Measurements from ENCODE around the gene SMARCD1.

SMARCD1 gene

DNA sequence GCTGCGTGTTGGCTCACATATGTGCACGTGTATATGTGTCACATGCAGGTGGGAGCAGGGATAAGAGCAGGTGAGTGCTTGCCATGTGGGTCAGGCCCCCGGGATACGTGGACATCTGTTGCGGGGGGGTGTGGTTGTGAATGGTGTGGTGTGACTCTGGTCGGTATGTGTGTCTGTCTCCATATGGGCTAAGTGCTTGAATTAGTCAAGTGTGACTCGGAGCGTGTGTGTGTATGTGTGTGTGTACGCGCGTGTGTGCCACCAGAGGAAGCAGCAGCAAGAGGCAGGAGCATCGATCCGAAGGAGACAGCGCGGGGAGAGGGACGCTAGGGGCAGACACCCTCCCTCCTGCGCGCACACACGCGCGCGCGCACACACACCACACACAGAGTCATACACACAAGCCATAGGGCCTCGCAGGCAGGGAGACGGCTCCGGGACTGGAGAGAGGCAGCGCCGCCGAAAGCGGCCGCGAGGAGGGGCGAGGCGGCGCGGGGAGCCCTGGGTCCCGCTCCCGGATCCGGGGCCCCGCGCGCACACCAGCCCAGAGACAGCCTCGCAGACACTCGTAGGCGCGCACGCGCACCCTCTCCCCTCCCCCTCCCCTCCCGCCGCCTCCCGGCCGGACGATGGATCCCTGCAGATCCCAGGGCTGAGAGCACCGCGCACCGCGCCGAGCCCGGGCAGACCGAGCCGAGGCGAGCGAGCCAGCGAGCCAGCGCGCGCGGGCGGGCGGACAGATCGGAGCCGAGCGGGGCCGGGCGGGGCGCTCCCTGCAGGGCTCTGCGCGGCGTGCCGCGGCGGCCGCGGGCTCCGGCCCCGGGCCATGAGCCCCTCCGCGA is 27.9 kb upstream of the SMARCD1 start, which contains the start of gene ASIC1:
ASIC1 (plus strand) TSS at position 597 of the 842 bp plus-strand sequence. CDS start 1,171 bp downstream, outside the sequence.
- DNase-seq, result peak; percentile 38

GRCh38 chr12:50057896-50058670 is 27.1 kb upstream of the SMARCD1 start:
- no peak for DNase-seq

DNA sequence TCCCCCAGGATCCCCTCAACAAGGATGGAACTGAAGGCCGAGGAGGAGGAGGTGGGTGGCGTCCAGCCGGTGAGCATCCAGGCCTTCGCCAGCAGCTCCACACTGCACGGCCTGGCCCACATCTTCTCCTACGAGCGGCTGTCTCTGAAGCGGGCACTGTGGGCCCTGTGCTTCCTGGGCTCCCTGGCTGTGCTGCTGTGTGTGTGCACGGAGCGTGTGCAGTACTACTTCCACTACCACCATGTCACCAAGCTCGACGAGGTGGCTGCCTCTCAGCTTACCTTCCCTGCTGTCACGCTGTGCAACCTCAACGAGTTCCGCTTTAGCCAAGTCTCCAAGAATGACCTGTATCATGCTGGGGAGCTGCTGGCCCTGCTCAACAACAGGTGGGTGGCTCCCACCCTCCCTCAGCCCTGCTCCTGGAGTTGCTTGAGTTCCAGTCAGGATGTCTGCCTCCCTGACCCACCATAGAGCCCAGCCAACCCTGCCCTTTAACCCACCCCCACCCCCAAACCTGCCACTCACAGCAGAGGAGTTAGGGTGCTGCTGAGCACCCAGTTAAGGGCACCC is 26.3 kb upstream of the SMARCD1 start:
- DNase-seq, result no peak

- DNase-seq, result peak; percentile 9
Measured at GRCh38 chr12:50059440-50060119, 25.6 kb upstream of the SMARCD1 start.

DNA sequence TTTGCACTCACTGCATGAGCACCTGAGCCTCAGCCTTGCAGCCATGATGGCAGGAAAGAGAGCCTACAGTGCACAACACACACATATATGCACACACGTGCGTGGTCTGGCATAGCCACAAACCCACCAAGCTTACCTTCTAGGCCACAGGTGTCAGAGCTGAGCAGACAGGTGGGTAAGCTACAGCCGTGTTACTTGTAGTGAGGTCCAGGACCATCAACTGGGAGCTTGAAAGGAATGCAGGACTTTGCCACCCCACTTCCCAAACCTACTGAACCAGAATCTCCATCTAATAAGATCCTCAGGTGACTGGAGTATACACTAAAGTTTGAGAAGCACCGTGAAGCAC is 25.0 kb upstream of the SMARCD1 start:
- no peak for DNase-seq

- no peak for DNase-seq
Measured at GRCh38 chr12:50061171-50061570, 24.0 kb upstream of the SMARCD1 start.

DNA sequence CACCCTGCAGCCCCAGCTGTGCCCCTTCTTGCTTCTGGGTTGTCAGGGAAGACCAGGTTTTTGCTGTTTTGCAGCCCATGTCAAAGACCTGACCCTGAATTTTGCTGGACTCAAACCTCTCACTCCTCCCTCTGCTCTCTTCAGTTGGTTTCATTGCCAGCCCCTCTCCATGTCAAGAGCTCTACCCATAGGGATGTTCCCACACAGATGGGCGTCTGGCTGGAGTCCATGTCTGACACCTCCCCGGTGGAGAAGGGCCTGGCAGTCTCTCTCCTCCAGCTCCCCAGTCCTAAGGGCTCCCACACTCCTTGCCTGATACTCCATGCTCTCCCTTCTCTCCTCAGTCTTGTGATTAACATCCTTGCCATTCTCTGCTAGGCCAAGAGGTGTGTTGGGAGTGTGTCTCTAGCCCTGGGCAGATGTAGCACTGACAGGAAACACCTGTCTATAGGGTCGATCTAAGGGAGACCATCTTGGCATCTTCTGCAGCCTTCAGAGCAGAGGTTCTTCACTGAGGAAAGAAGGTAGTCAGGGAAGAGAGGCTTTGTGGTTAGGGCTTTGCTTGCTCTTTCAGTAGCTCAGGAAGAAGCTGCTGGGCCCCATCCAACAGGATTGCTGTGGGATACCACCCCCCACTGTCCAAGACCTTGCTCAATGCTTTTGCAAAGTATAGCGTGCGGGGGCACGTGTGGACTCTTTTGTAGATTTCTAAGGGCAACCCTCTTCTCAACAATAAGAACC is 23.0 kb upstream of the SMARCD1 start:
- DNase-seq, result no peak

GRCh38 chr12:50062728-50063460 is 22.2 kb upstream of the SMARCD1 start:
- DNase-seq, result no peak

DNA sequence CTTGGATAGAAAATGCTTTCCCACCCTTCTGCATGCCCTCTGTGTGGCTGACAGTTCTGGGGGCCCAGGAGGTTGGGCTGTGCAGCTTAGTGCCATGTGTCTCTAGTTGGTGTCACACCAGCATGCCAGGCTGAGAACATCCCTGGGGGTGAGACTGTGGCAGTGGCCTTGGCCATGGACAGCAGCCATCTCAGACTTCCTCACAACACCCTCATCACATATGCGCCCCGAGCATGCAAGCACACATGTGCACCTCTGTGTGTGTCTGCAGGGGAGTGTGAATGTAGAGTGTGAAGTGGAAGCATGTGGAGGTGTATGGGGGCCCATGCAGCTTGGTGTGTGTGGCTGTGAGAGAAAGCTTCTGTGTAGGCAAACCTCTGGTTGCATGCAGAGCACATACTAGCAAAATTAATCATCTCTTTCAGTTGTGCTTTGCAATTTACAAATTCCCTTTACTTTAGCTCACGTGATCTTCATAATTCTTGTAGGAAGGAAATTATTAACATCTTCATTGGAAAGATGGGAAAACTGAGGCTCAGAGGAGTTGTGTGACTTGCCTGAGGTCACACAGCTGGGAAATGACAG is 19.3 kb upstream of the SMARCD1 start:
- DNase-seq, result no peak

DNA sequence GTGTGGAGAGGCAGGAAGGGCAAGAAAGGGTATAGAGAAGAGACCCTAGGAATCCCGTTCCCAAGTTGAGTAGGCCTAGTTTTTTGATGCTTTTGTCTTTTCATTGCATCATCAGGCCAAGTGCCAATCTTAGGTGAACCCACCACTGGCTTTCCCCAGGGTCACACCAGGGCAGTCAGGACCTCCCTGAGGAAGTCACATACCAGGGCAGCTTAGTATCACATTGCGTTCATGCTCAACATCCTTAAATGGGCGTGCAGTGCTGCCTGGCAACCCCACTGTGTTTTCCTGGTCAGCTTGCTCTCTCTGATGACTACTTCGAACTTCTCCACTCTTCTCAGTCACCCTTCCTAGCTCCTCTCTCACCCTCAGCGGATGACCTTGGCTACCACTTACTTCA is 18.7 kb upstream of the SMARCD1 start:
- no peak for DNase-seq

DNA sequence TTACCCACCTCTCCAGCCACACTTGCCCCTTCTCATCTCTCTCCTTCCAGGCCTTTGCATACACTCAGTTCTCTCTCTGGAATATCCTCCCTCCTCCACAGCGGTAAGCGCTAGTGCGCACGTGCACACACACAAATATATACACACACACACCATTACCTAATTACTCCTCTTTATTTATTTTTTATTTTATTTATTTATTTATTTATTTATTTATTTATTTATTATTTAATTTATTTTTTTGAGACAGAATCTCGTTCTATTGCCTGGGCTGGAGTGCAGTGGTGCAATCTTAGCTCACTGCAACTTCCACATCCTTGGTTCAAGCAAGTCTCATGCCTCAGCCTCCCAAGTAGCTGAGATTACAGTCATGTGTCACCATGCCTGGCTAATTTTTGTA is 16.1 kb upstream of the SMARCD1 start:
- no peak for DNase-seq

DNA sequence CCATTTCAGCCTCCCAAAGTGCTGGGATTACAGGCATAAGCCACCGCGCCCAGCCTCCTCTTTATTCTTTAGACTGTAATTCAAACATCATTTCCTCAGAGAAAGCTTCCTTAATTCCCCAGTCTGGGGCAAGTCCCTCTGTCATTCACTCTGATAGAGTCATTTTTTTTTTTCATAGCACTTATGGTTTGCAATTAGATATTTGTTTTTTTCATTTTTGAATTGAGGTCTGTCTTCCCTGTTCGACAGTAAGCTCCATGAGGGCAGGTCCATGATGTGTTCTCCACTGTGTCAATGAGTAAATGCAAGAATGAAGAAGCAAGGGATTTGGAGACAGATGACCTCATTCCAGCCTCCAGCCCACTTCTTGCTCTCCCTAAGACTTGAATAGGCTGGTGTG is 15.6 kb upstream of the SMARCD1 start:
- DNase-seq, result no peak

- DNase-seq, result peak; percentile 49
Measured at GRCh38 chr12:50070314-50071060, 14.7 kb upstream of the SMARCD1 start.

DNA sequence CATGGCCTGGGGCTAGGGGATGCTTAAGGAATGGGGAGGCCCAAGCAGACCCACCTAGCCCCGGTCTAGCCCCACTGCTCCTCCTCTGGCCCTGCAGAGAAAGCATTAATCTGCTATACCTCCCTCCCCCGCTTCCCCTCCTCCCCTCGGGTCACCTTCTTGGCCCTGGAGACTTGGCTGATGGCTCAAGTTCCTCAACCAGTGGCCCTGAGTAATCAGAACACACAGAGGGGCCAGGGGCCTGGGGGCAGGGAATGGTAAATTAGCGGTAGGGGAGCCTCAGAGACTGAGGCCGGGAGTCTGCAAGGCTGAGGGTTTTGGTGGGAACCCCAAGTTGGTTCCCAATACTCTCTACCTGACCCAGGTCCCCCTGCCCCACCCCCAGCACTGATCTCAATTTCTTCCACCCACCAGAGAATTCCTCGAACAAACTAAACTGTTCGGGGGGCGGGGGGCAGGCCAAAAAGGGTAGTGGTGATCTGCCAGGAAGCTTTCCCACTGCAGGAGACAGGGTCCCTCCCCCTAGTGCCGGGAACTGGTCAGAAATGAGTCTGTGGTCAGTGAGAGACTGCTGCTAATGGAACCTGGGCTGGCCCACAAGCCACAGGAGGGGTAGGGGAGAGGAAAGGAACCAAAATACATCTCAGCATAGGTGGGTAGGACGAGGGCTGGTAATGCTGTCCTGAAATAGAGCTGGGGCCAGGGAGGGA is 12.8 kb upstream of the SMARCD1 start:
- DNase-seq, result no peak

GRCh38 chr12:50073206-50073605 is 11.9 kb upstream of the SMARCD1 start:
- no peak for DNase-seq

DNA sequence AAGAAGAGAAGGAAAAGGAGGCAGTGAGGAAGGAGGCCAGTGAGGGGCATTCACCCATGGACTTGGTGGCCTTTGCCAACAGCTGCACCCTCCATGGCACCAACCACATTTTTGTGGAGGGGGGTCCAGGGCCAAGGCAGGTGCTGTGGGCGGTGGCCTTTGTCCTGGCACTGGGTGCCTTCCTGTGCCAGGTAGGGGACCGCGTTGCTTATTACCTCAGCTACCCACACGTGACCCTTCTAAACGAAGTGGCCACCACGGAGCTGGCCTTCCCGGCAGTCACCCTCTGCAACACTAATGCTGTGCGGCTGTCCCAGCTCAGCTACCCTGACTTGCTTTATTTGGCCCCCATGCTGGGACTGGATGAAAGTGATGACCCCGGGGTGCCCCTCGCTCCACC is 11.4 kb upstream of the SMARCD1 start:
- no peak for DNase-seq

DNA sequence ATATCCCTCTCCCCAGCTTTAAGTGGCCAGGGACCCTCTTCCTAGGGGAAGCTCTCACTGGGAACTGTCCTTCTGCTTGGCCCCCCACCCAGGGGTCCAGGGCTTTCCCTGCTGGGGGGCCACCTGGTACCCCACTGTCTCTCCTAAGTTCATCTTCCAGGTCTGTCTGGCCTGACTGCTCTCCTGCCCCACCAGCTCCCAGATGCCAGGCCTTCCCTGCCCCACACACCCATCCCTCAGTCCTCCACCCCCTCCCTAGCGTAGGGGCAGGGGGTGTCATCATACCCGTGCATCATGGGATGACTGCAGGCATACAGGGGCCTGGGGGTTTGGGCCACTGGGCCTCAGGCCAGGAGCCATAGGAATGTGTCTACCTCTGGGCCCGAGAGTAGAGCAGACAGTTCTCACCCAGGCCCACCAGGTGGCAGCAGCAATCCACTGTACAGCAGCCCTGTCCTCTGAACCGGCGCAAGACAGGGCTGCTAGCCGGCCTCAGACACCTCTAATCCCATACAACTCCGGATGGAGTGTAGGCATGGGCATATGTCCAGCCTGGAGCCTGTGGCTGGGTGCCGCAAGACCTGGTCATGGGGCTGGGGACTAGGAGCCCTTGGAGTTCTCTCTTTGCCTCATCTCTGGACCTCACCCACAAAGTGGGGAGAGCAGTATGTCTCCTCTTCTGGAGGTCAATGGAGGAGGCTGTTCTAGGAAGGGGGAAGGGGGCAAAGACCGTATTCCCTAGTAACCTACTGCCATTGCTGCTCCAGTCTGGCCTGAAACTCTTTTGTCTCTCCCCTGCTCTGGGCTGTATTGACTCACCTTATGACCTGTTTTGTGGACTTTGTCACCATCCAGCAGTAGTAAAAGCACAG is 10.0 kb upstream of the SMARCD1 start:
- peak; percentile 78 for DNase-seq

DNA sequence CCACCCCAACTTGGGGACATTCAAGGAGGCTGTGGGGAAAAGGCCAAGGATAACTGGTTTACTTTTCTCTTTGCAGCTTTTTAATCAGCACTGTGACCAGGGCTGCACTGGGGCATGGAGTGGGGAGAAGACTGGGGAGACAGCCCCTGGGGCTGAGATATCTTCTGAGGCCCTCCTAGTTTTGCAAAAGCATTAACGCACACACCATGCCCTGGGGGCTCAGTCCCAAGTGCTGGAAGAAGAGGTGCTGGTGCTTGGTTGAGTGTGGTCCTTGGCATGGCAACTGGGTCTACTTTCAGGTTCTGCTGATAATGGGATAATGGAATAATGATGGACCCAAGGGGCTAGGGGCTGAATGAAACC is 9.4 kb upstream of the SMARCD1 start:
- no peak for DNase-seq

GRCh38 chr12:50077099-50077498 is 8.0 kb upstream of the SMARCD1 start:
- DNase-seq, result no peak

All from stimulated activated naive CD4-positive, alpha-beta T cell treated with Interleukin-2 at 50 U/mL for 16 hours (primary cell).